K562 (cell line): ENCODE measurements around the gene OR2A14. TPM values are rescaled to one million over a fixed set of nuclear protein-coding genes. Genes with fewer than 3 reads are reported as not detected.

ENCODE experiments used
- ARID4B ChIP-seq: sonication (generic); formaldehyde crosslinking; IDR thresholded peaks from 2 replicates; pipeline ENCODE4 v1.8.0; 2022; ENCODE audit warnings: mild to moderate bottlenecking, missing genetic modification reagents
- MITF ChIP-seq: IDR thresholded peaks from 2 replicates; pipeline ENCODE4 v1.6.1; 2014; ENCODE audit warnings: antibody characterized with exemption
- SETDB1 ChIP-seq: IDR thresholded peaks from one replicate; pipeline ENCODE4 v1.6.1; 2012; ENCODE audit warnings: low read length, control low read depth, inconsistent platforms
- SIX5 ChIP-seq, 2 experiments: IDR thresholded peaks; 2 replicates each; pipeline ENCODE4 v1.6.1; 2011; ENCODE audit warnings: low read length in 2 of 2, borderline replicate concordance in 1 of 2, low read depth in 1 of 2, mild to moderate bottlenecking in 1 of 2, moderate library complexity in 1 of 2; ENCODE audit not compliant: insufficient read depth in 1 of 2
- polyA plus RNA-seq, 8 experiments: library from polyadenylated mRNA; depleted of rRNA in 4 of 8; stranded (reverse) in 5 of 8; unstranded in 3 of 8; fragments of >200 nt; fragmentation: Nextera tagmentation in 2 of 8; fragmentation: Illumina TruSeq in 1 of 8; extraction: Ambion mirVana in 2 of 8; extraction: Trizol in 1 of 8; gene quantifications; 2 replicates each; pipeline versions ENCODE4 v1.2.1 to v1.2.3, GENCODE V29; 2011 to 2014; ENCODE audit warnings: inconsistent platforms in 1 of 8, missing spikeins in 1 of 8
- total RNA-seq, 7 experiments: library from RNA; depleted of rRNA in 6 of 7; stranded (reverse); fragments of >200 nt in 6 of 7; fragmentation: Illumina TruSeq in 2 of 7; extraction: Trizol in 2 of 7; gene quantifications; 2 replicates each; pipeline versions ENCODE4 v1.2.1 to v1.2.3, GENCODE V29; 2011 to 2021; ENCODE audit warnings: low replicate concordance in 1 of 7

Gene OR2A14
- total and polyA plus RNA-seq, 9 of the 15 experiments (the other 6 are each of a cell fraction or from before 2014, with no cell fraction given) = not detected

- no peak for TF ChIP-seq ARID4B (CRISPR knock-in tag)
- no peak for TF ChIP-seq SETDB1
- no peak for TF ChIP-seq MITF
- TF ChIP-seq SIX5 (IDR thresholded peaks at IDR 0.05; ENCODE audit: borderline replicate concordance in 1 of 2, insufficient read depth in 1 of 2, low read depth in 1 of 2, low read length in 2 of 2) = no peak
Observed at GRCh38 chr7:144174613-144175012, 51.6 kb downstream of the OR2A14 start (continued).
